Right lung (tissue), 5 donors: ENCODE data around the gene PCCA. TPM values are rescaled to one million over a fixed set of nuclear protein-coding genes. Genes with fewer than 3 reads are reported as not detected.

ENCODE experiments used
- DNase-seq, 2 donors: peaks; one replicate each; pipeline ENCODE4 v3.0.0-alpha.2; 2013
- polyA plus RNA-seq, 5 donors: library from polyadenylated mRNA; unstranded; fragments of 120-200 nt; gene quantifications; one replicate each; pipeline versions ENCODE4 v1.2.1 to v1.2.3, GENCODE V29; 2013; ENCODE audit warnings: inconsistent platforms in 1 of 5, low replicate concordance in 1 of 5; ENCODE audit not compliant: insufficient read length in 5 of 5, insufficient read depth in 1 of 5

The PCCA gene
- polyA plus RNA-seq, 5 donors: 31.4 to 46.6 (median 43.3) TPM

- no peak for DNase-seq
These were observed 370.9 kb downstream of the PCCA start for GRCh38 chr13:100459747-100460146.

DNA sequence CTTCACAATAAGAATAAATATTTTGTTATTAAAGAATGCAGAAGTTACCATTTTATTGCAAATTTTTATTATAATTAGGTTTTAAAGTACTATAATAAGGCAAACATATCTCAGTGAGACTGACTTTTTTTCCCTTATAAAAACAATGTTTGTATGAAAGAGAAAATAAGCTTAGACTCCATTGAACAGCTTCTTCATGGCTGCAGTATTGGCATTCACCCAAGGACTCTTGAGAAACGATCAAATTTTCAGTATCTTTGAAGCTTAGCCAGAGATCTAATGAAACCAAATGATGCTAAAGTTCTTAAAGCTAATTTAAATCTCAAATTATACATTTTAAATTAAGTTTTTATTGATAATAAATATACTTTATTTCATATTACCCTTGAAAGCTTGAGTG, 371.4 kb downstream of the PCCA start:
- peak in 1 of 2 donors; percentile 24 for DNase-seq

GRCh38 chr13:100460791-100461190, 371.9 kb downstream of the PCCA start:
- DNase-seq: no peak

DNA sequence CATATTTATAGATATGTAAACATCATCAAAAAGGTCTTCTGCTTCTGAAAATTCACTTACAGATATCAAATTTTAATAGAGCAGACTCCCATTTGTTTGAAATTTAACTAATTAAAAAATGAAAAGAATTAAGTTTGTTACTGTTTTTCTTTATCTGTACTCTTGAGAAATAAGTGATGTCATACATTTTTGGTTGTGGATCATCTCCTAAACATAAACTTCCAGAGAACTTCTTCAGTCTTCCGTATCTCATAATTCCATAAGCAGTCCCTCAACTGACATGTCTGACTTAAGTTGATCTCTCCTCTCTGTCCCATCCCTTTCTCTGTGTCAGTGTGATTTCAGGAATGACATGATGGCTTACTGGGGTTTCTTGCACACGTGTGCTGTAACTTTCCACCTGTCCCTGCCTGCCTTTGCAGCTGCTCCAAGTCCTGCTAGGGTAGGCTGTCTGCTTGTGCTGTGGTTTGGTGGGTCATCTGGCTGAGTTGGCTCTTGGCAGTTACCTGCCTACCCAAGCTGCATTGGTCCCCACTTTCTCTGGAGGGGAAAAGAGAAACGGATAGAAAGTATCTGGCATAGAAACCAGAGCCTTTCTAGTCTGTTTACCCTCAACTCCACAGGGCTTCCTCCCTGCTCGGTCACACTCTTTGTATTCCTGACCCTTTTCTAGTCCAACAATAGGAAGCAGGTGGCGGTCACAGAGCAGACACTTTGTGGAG, 372.6 kb downstream of the PCCA start:
- no peak for DNase-seq

GRCh38 chr13:100464006-100464405, 375.1 kb downstream of the PCCA start:
- DNase-seq: no peak

DNA sequence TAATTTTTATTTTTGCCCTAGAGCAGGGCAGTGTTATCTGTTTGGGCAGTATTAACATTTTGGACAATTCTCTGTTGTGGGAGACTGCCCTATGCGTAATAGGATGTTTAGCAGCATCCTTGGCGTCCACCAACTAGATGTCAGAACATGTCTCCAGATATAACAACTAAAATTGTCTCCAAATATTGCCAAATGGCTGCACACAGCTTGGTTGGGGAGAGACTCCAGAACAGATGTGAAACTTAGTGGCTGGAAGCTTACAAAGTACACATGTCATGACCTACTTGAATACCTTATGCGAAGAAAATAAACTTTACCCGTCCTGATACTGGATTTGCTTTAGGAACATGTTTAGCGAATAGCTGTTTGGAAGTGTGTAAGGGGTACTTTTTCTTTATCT, 376.7 kb downstream of the PCCA start:
- no peak for DNase-seq

DNA sequence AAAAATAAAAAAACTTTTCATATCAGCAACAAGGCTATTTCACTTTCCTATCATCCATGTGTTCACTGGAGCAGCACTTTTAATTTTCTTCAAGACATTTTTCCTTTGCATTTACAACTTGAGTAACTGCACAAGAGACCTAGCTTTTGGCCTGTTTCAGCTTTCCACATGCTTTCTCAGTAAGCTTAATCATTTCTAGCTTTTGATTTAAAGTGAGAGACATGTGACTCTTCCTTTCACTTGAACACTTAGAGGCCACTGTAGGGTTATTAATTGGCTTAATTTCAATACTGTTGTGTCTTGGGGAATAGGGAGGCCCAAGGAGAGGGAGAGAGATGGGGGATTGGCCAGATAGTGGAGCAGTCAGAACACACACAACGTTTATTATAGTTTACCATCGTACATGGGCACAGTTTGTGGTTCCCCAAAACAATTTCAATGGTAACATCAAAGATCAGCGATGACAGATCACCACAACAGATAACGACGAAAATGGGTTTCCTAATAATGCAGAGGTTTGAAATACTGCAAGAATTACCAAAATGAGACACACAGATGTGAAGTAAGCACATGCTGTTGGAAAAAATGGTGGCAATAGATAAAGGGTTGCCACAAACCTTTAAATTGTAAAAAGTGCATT, 382.1 kb downstream of the PCCA start:
- DNase-seq: no peak

GRCh38 chr13:100473087-100473486, 384.2 kb downstream of the PCCA start:
- no peak for DNase-seq

DNA sequence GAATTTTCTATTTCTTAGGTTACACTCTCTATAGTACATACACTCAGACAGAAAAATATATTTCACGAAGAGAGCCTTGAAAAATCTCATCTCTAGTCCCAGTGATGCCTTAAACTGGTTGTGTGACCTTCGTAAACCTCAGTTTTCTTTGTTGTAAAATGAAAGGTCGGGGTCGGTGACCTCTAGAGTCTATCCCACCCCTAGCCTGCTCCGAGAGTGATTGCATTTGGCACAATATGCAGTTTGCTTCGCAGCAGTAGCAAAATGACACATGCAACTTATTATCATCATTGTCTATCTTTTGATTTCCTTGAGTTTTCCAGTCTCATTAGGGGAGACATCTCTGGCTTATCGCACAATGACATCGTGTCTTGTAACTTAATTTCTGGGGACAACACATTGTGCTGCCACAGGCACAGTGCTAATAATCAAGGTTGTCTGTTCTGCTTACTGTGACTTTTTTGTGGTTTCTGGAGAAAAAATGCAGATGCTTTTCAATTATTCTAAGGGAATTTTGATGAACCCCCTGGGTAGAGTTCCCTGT, 384.7 kb downstream of the PCCA start:
- no peak for DNase-seq

DNA sequence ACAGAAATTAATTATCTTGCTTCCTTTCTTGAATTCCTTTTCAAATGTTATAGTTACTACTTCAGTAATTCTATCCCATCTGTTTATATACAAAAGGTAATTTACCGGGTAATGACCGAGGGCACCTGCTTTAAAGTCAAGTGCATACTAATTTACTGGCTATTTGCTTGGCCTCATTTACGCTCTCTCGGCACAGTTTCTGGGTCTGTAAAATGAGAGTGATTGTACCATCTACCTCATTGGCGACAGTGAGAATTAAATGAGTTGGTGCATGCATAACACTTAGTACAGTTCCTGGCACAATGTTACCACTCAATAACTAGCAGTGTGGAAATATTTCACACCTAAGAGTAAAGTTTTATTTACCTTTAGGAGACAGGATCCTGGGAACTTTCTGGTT, 388.1 kb downstream of the PCCA start:
- DNase-seq: no peak

DNA sequence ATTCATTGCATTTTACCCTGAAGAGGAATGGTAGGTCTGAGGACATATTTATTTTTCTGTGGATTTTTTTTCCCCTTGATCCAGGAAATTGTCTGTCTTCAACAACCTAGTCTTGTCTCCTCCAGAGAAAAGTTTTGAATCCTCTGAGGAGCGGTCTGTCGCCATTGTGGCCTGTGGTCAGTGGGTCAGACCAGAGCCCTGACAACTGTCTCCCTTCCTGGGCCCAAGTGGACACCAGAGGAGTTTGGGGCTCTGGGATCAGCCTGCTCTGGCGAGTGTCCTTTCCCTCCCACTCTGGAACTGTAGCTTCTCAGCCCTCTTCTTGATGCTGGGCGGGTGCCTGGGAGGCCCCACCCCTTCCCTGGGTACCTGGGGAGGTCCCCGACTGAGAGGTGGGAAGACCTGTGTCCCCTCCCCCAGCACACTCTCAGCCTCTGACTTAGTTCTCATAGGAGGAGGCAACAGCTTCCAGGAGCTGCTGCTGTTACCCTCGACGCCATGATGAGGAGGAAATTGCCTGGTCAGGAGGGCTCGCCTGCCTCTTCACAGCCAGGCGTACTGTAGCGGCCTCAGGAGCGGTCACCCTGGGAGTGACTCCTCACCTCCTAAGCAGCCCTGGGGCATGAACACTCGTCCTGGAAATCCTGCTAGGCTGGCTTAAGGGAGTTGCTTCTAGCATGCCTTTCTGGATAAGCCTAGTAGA, 389.4 kb downstream of the PCCA start:
- no peak for DNase-seq

- no peak for DNase-seq
These were observed 391.8 kb downstream of the PCCA start for GRCh38 chr13:100480676-100481075.

GRCh38 chr13:100483139-100483538, 394.2 kb downstream of the PCCA start:
- no peak for DNase-seq

DNA sequence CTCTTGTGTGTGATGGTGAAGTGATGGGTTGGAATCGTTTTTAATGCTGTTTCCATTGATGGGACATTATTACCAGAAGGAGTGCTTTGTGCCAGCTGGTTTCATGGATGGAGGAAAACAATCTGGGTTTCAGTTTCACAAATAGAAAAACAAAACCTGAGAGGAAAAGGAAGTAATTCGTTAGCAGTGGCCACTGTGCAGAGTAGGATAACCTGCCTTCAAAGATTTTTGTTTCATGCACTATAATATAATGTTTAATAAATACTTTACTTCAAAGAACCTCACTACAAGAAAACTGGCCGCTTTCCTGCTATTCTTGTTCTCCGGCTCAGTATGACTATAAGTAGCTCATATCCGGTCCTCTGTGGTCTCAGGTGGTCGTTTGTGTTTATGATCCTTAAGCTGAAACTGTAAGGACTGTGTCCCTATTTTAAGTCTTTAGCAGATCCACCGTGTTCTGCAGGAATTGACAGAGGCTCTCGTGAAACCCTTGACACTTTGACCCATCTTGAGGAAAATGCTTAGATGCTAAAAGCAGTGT, 395.0 kb downstream of the PCCA start:
- peak in 1 of 2 donors; percentile 8 for DNase-seq

- DNase-seq: no peak
These were observed 395.8 kb downstream of the PCCA start for GRCh38 chr13:100484702-100485101.

- DNase-seq: no peak
These were observed 396.4 kb downstream of the PCCA start for GRCh38 chr13:100485265-100485664.

- DNase-seq: no peak
These were observed 401.8 kb downstream of the PCCA start for GRCh38 chr13:100490692-100491091.

- no peak for DNase-seq
These were observed 402.4 kb downstream of the PCCA start for GRCh38 chr13:100491164-100491842.

- no peak for DNase-seq
These were observed 404.5 kb downstream of the PCCA start for GRCh38 chr13:100493418-100493817.

GRCh38 chr13:100495455-100495854, 406.6 kb downstream of the PCCA start:
- no peak for DNase-seq

- DNase-seq: no peak
These were observed 408.5 kb downstream of the PCCA start for GRCh38 chr13:100497389-100497788.

GRCh38 chr13:100502446-100502845, 413.6 kb downstream of the PCCA start:
- no peak for DNase-seq
